Measurements from ENCODE around the gene KIAA1549.

KIAA1549 gene

DNA sequence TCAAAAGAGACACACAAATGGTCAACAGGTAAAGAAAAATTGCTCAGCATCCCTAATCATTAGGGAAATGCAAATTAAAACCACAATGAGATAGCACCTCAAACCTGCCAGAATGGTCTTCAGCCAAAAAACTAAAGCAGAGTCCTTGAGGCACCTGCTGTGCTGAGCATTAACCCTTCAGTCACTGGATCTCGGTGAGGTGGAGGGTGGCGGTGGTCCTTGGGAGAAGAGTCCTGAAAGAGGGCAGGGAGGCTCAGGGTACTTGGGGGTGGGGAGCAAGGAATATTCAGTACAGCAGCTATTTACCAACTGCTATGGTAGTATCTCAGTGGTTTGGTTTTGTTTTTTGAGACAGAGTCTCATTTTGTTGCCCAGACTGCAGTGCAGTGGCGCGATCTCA is 7.1 kb downstream of the KIAA1549 start:
- Histone ChIP-seq H3K36me3 (ENCODE audit: insufficient read depth, low read length) (no peaks in the 10 kb centered on the region), H3K27ac (ENCODE audit: low read depth, low read length) (no peak overlapping the region), H3K4me3 (ENCODE audit: low read depth in 1 of 2, low read length in 2 of 2) (no peak overlapping the region), H3K4me1 (ENCODE audit: insufficient read depth, low read length) (no peaks in the 10 kb centered on the region), H3K27me3 (ENCODE audit: control insufficient read depth in 1 of 2, insufficient read depth in 2 of 2, low read length in 2 of 2) (no peaks in the 10 kb centered on the region), H3K9ac (ENCODE audit: low read length) (no peak overlapping the region), H3K9me3 (ENCODE audit: low read length) (no peaks in the 10 kb centered on the region)

DNA sequence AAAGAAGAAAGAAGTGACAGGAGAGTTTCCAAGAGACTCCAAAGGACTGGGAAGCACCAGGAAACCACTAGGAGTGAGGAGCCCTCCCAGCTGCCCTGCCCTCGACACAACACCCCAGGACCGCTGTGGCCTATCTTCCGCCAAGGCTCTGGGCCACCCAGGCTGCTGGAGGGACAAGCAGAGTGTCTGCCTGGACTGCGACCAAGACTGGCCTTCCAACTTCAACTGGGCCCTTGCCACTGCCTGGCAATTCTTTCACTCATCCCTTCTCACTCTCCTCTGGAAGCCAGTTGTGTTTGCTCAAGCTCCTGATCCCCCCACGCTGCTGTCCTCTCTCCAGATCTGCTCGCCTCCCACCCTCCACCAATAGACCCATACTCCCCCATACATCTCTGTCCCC is 10.2 kb downstream of the KIAA1549 start:
- Histone ChIP-seq H3K36me3 (ENCODE audit: insufficient read depth, low read length) (no peaks in the 10 kb centered on the region), H3K27me3 (ENCODE audit: control insufficient read depth in 1 of 2, insufficient read depth in 2 of 2, low read length in 2 of 2) (no peaks in the 10 kb centered on the region), H3K4me3 (ENCODE audit: low read depth in 1 of 2, low read length in 2 of 2) (no peak overlapping the region), H3K9me3 (ENCODE audit: low read length) (no peaks in the 10 kb centered on the region), H3K27ac (ENCODE audit: low read depth, low read length) (no peak overlapping the region), H3K4me1 (ENCODE audit: insufficient read depth, low read length) (no peaks in the 10 kb centered on the region), H3K9ac (ENCODE audit: low read length) (no peak overlapping the region)

DNA sequence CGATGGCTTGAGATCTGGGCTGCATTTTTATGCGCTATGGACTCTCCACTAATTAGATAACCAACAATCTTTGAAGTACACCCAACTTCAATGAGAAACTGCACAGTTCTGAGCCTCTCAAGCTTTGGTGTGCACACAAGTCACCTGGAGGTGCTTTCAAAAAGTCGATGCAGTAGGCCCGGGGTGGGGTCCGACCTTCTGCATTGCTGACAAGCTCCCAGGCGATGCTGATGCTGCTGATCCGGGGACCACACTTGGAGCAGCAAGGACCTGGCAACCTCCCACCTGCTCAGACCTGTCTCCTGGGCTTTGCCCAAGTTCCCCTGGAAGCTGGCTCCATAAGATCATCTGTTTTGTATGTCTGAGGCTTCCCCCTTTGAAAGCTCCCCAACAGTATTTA is 10.7 kb downstream of the KIAA1549 start:
- H3K4me3 ChIP-seq (ENCODE audit: low read depth in 1 of 2, low read length in 2 of 2) = no peak overlapping the region
- H3K4me1 ChIP-seq (ENCODE audit: insufficient read depth, low read length) = no peaks in the 10 kb centered on the region
- no peak overlapping the region for H3K9ac ChIP-seq (ENCODE audit: low read length)
- no peaks in the 10 kb centered on the region for H3K36me3 ChIP-seq (ENCODE audit: insufficient read depth, low read length)
- no peaks in the 10 kb centered on the region for H3K27me3 ChIP-seq (ENCODE audit: control insufficient read depth in 1 of 2, insufficient read depth in 2 of 2, low read length in 2 of 2)
- no peaks in the 10 kb centered on the region for H3K9me3 ChIP-seq (ENCODE audit: low read length)
- H3K27ac ChIP-seq (ENCODE audit: low read depth, low read length) = no peak overlapping the region

DNA sequence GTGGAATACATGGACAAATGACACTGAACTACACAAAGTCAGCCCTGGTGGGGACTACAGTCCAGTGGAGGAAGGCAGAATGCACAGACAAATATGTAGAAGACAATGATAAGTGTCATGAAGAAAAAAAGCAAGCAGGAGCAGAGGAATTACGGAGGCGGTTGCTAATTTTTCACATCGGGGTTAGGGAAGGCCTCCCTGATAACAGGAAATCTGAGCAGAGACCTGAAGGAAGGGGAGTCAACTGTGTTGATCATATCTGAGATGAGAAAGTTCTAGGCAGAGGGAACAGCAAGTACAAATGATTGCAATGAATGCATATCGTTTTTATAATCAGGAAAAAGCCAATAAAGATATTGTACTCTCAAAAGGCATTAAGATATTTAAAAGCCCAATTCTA is 14.0 kb downstream of the KIAA1549 start:
- H3K9ac ChIP-seq (ENCODE audit: low read length) = no peak overlapping the region

DNA sequence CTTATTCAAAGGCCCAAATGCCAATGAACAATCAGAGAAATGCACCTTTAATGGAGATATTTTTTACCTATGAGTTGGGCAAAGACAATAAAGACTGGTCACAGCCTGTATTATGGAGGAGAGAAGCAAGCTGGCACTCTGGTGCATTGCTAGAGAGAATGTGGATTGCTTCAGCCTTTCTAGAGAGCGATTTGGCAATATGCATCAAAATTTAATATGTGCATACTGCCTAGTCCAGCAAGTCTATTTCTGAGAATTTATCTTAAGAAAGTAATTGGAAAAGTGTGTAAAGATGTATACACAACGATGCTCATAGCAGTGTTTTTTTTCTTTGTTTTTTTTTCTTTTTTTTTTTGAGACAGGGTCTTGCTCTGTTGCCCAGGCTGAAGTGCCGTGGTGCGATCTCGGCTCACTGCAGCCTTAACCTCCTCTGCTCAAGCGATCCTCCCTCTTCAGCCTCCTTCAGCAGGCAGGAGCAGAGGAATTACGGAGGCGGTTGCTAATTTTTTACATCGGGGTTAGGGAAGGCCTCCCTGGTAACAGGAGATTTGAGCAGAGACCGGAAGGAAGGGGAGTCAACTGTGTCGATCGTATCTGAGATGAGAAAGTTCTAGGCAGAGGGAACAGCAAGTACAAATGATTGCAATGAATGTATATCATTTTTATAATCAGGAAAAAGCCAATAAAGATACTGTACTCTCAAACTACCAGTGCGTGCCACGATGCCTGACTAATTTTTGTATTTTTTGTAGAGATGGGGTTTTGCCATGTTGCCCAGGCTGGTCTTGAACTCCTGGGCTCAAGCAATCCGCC is 16.4 kb downstream of the KIAA1549 start:
- Histone ChIP-seq H3K4me3 (ENCODE audit: low read depth in 1 of 2, low read length in 2 of 2) (no peak overlapping the region), H3K27me3 (ENCODE audit: control insufficient read depth in 1 of 2, insufficient read depth in 2 of 2, low read length in 2 of 2) (no peaks in the 10 kb centered on the region), H3K9me3 (ENCODE audit: low read length) (no peaks in the 10 kb centered on the region), H3K27ac (ENCODE audit: low read depth, low read length) (no peak overlapping the region), H3K4me1 (ENCODE audit: insufficient read depth, low read length) (no peaks in the 10 kb centered on the region), H3K36me3 (ENCODE audit: insufficient read depth, low read length) (no peaks in the 10 kb centered on the region), H3K9ac (ENCODE audit: low read length) (no peak overlapping the region)

More for the DNA sequence above, 14.0 kb downstream of the KIAA1549 start:
- Histone ChIP-seq H3K4me1 (ENCODE audit: insufficient read depth, low read length) (no peaks in the 10 kb centered on the region), H3K4me3 (ENCODE audit: low read depth in 1 of 2, low read length in 2 of 2) (no peak overlapping the region), H3K9me3 (ENCODE audit: low read length) (no peaks in the 10 kb centered on the region), H3K27me3 (ENCODE audit: control insufficient read depth in 1 of 2, insufficient read depth in 2 of 2, low read length in 2 of 2) (no peaks in the 10 kb centered on the region), H3K36me3 (ENCODE audit: insufficient read depth, low read length) (no peaks in the 10 kb centered on the region), H3K27ac (ENCODE audit: low read depth, low read length) (no peak overlapping the region)

DNA sequence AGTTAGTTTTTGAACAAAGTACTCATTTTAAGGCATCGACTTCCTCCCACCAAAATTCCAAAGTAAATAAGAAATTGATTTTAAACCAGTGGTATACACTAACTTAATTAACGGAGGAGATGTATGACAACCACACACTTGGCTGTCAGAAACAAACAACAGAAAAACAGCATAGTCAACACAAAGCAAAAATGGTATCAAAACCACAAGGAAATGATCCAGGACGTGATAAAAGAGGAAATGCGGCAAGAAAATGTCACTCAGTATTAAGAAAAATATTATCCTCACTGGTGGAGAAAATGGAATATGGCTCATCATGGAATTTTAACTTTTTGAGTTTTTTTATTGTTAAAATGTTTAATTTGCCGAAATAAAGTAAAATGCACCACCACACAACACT is 17.5 kb downstream of the KIAA1549 start:
- Histone ChIP-seq H3K9me3 (ENCODE audit: low read length) (no peaks in the 10 kb centered on the region), H3K4me3 (ENCODE audit: low read depth in 1 of 2, low read length in 2 of 2) (no peak overlapping the region), H3K27ac (ENCODE audit: low read depth, low read length) (no peak overlapping the region), H3K27me3 (ENCODE audit: control insufficient read depth in 1 of 2, insufficient read depth in 2 of 2, low read length in 2 of 2) (no peaks in the 10 kb centered on the region), H3K36me3 (ENCODE audit: insufficient read depth, low read length) (no peaks in the 10 kb centered on the region), H3K4me1 (ENCODE audit: insufficient read depth, low read length) (no peaks in the 10 kb centered on the region), H3K9ac (ENCODE audit: low read length) (no peak overlapping the region)

DNA sequence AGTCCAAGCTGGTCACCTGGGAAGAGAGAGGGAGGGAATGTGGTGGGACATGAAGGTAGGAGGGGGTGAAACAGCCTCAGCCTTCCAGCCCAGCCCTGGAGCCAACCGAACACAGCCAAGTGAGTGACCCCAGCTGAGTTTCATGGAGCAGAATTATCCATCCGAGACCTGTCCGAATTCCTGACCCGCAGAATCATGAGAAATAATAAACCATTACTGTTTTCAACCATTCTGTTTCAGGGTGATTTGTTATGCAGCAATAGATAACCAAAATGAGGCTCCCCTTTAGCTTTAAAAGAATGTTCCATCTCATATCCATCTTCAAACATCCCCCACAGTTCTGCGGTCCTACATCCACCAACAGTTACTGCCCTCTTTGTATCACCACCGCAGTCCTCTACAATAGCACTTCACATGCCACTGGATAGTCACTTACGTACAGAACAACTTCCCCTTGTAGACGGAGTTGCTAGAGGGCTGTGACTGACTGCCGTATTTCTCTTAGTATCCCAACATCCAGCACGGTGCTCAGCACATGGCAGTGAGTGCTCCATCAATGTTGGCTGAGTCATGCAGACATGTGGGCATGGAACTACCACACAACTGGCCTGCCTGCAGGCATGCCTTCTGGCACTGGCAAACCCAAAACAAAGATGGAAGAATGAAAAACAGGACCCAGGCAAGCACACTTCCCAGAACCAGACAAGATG is 18.5 kb downstream of the KIAA1549 start:
- Histone ChIP-seq H3K36me3 (ENCODE audit: insufficient read depth, low read length) (no peaks in the 10 kb centered on the region), H3K27ac (ENCODE audit: low read depth, low read length) (no peak overlapping the region), H3K9me3 (ENCODE audit: low read length) (no peaks in the 10 kb centered on the region), H3K9ac (ENCODE audit: low read length) (no peak overlapping the region), H3K27me3 (ENCODE audit: control insufficient read depth in 1 of 2, insufficient read depth in 2 of 2, low read length in 2 of 2) (no peaks in the 10 kb centered on the region), H3K4me3 (ENCODE audit: low read depth in 1 of 2, low read length in 2 of 2) (no peak overlapping the region), H3K4me1 (ENCODE audit: insufficient read depth, low read length) (no peaks in the 10 kb centered on the region)

DNA sequence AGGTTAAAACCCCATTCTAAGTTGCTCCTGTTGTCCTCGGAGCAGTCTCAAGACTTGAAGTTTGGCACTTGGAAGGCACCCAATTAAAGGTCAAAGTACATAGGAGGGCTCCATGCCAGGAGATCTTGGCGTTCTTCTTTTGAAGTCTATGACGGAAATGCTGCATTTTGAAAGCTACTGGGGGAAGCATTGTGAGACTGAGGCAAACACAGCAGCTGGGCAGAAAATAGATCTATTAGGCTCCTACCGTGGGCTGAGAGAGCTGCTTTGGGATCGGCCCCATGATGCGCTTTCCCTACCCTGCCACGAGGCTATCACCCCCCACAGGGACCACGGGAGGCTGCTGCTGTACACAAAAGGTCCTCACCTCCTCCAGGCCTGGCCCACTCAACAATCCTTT is 20.0 kb downstream of the KIAA1549 start:
- Histone ChIP-seq H3K27ac (ENCODE audit: low read depth, low read length) (no peak overlapping the region), H3K9ac (ENCODE audit: low read length) (no peak overlapping the region)

DNA sequence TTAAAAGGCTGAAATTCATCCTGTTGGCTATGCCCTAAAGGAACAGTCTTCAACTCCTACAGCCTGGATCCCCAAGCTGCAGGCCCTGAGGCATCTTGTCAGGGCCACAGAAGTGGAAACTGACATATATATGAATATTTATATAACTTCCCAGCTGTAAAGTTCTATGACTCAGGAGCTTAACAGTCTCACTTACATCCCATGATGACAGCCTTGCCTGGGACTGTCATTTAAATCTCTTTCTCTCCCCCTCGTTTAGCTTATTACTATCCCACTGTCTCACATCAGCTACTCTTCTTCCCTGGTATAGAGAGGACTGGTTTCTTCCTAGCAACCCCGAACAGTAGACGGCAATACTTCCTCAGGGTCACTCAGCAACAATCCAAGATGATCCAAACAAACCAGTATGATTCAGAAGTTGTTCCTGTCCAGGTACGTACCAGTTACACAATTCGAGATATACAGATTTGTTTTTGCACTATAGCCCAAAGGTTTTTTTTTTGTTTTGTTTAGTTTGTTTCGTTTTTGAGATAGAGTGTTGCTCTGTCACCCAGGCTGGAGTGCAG is 22.7 kb downstream of the KIAA1549 start:
- no peak overlapping the region for H3K27ac ChIP-seq (ENCODE audit: low read depth, low read length)

More for the DNA sequence above, 20.0 kb downstream of the KIAA1549 start:
- H3K9me3 ChIP-seq (ENCODE audit: low read length) = no peaks in the 10 kb centered on the region
- no peaks in the 10 kb centered on the region for H3K4me1 ChIP-seq (ENCODE audit: insufficient read depth, low read length)
- H3K27me3 ChIP-seq (ENCODE audit: control insufficient read depth in 1 of 2, insufficient read depth in 2 of 2, low read length in 2 of 2) = no peaks in the 10 kb centered on the region
- no peak overlapping the region for H3K4me3 ChIP-seq (ENCODE audit: low read depth in 1 of 2, low read length in 2 of 2)
- no peaks in the 10 kb centered on the region for H3K36me3 ChIP-seq (ENCODE audit: insufficient read depth, low read length)

DNA sequence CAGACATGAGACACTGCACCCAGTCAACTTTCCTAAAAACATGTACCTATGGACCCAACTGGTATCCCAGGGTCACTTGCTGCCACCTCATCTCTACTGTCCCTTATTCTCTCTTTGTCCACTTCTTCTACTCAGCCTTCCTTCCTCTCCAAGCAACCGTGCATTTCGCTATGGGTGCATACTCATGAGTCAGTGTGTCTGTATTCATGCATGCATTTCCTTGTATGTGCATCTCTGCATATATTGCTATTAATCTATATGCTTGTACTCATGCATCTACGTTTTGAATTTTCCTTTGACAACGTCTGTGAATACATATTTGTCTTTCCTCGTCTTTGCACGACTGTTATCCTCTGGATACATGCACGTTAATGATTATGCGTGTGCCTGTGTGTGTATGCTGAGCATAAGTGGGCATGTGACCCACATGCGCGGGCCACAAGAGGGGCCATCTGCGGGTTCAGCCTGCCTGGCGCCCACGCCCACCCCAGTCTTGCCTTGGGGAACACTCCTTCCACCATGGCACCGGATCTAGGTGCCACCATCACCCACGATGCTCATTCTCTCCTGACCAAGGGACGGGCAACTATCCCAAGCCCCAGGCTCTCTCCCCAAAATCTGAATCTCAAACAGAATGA is 23.3 kb downstream of the KIAA1549 start:
- Histone ChIP-seq H3K36me3 (ENCODE audit: insufficient read depth, low read length) (no peaks in the 10 kb centered on the region), H3K27me3 (ENCODE audit: control insufficient read depth in 1 of 2, insufficient read depth in 2 of 2, low read length in 2 of 2) (no peaks in the 10 kb centered on the region), H3K9me3 (ENCODE audit: low read length) (no peaks in the 10 kb centered on the region), H3K4me1 (ENCODE audit: insufficient read depth, low read length) (no peaks in the 10 kb centered on the region), H3K9ac (ENCODE audit: low read length) (no peak overlapping the region), H3K27ac (ENCODE audit: low read depth, low read length) (no peak overlapping the region), H3K4me3 (ENCODE audit: low read depth in 1 of 2, low read length in 2 of 2) (no peak overlapping the region)

More for the DNA sequence above, 22.7 kb downstream of the KIAA1549 start:
- Histone ChIP-seq H3K36me3 (ENCODE audit: insufficient read depth, low read length) (no peaks in the 10 kb centered on the region), H3K4me1 (ENCODE audit: insufficient read depth, low read length) (no peaks in the 10 kb centered on the region), H3K4me3 (ENCODE audit: low read depth in 1 of 2, low read length in 2 of 2) (no peak overlapping the region), H3K9me3 (ENCODE audit: low read length) (no peaks in the 10 kb centered on the region), H3K27me3 (ENCODE audit: control insufficient read depth in 1 of 2, insufficient read depth in 2 of 2, low read length in 2 of 2) (no peaks in the 10 kb centered on the region), H3K9ac (ENCODE audit: low read length) (no peak overlapping the region)

DNA sequence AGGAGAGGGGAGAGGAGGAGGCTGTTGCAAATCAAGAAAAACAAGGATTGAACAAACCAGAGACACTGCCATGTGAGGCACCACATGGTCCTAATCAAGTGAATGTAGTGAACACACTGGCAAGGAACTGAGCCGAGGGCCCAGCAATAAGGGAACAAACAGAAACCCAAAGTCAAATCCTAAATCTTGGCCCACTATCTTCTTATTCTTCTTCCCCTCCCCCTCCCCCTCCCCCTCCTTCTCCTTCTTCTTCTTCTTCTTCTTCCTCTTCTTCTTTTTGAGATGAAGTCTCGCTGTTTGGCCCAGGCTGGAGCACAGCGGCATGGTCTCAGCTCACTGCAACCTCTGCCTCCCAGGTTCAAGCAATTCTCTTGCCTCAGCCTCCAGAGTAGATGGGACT is 24.0 kb downstream of the KIAA1549 start:
- Histone ChIP-seq H3K9me3 (ENCODE audit: low read length) (no peaks in the 10 kb centered on the region), H3K9ac (ENCODE audit: low read length) (no peak overlapping the region), H3K27ac (ENCODE audit: low read depth, low read length) (no peak overlapping the region), H3K4me1 (ENCODE audit: insufficient read depth, low read length) (no peaks in the 10 kb centered on the region), H3K27me3 (ENCODE audit: control insufficient read depth in 1 of 2, insufficient read depth in 2 of 2, low read length in 2 of 2) (no peaks in the 10 kb centered on the region), H3K4me3 (ENCODE audit: low read depth in 1 of 2, low read length in 2 of 2) (no peak overlapping the region), H3K36me3 (ENCODE audit: insufficient read depth, low read length) (no peaks in the 10 kb centered on the region)

Data from muscle layer of colon (tissue), 2 donors.